ENCODE results near the gene RNF215. TPM values are rescaled to one million over a fixed set of nuclear protein-coding genes. Genes with fewer than 3 reads are reported as not detected.

RNF215 gene
- total RNA-seq, 1 experiment from 2014 or later = 18.4 TPM

DNA sequence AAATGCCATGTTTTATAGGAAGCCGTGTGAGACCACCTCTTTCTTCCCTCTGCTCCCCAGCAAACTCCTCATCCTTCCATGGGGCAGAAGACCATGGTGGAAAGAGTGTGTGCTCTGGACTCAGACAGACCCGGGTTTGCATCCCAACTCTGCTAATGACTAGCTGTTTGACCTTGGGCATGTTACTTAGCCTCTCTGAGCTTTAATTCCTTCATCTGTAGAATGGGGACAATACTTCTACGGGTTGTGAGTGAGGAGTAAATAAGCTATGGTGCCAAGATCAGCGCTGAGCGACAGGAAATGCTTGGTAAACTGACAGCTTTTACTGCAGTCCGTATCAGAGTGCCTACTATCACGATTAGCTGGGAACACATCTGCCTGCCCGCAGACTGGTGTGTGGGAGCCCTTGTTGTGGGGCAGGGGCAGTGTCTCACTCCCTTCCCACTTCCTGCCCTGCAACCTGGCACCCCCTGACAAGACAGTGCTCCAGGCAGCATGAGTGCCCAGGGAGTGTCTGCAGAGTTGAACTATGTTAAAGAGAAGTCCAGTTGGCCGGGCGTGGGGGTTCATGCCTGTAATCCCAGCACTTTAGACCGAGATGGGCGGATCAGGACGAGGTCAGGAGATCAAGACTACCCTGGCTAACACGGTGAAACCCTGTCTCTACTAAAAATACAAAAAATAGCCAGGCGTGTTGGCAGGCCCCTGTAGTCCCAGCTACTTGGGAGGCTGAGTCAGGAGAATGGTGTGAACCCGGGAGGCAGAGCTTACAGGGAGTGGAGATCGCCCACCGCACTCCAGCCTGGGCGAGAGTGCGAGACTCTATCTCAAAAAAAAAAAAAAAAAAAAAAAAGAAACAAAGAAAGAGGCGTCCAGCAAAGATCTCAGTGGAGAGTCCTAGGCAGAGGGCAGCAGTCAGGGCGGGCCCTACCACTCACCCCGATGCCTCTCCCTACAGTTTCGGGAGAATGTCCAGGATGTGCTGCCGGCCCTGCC is 11.8 kb upstream of the RNF215 start:
- peak; percentile 37 for DNase-seq (ENCODE audit: unreplicated experiment)
- no peak for TF ChIP-seq CTCF (IDR thresholded peaks at IDR 0.05; ENCODE audit: unreplicated experiment)
- intact Hi-C loops (cut with micrococcal nuclease) = no loop called here
- POLR2A ChIA-PET = interaction anchor here (0.6 to 16.9 kb wide), 6 partner anchors 10 to 278 kb away, joined by 3 to 532 read pairs (median 10); partner anchors contain the start of gene MTFP1
- peak overlapping the region; percentile 85 for H3K4me3 Mint-ChIP-seq (ENCODE audit: unreplicated experiment)
- CTCF ChIA-PET = interaction anchor here (0.9 to 3.0 kb wide), 11 partner anchors 10 to 111 kb away, joined by 3 to 26 read pairs (median 4); partner anchors contain the start of gene MTFP1
- H3K27ac Mint-ChIP-seq (ENCODE audit: low read depth, unreplicated experiment) = peak overlapping the region; percentile 92
- peaks cover 30% of the 10 kb centered on the region for H3K4me1 Mint-ChIP-seq (ENCODE audit: insufficient read depth, unreplicated experiment)
- no TSS peak for BruUV-seq (replicated peaks)
- no peaks in the 10 kb centered on the region for H3K9me3 Mint-ChIP-seq (ENCODE audit: unreplicated experiment)
- H3K27me3 Mint-ChIP-seq (ENCODE audit: insufficient read depth, unreplicated experiment) = no peaks in the 10 kb centered on the region
- peaks cover 34% of the 10 kb centered on the region for H3K36me3 Mint-ChIP-seq (ENCODE audit: insufficient read depth, unreplicated experiment)

- POLR2A ChIA-PET = interaction anchor here (0.6 to 16.9 kb wide), 18 partner anchors 8 to 637 kb away, joined by 3 to 532 read pairs (median 4); partner anchors contain the start of genes CASTOR1, CCDC157, MTFP1 and PES1
- Mint-ChIP-seq H3K27ac (ENCODE audit: low read depth, unreplicated experiment) (peak overlapping the region; percentile 70), H3K36me3 (ENCODE audit: insufficient read depth, unreplicated experiment) (peaks cover 24% of the 10 kb centered on the region), H3K9me3 (ENCODE audit: unreplicated experiment) (no peaks in the 10 kb centered on the region), H3K4me1 (ENCODE audit: insufficient read depth, unreplicated experiment) (peaks cover 29% of the 10 kb centered on the region), H3K4me3 (ENCODE audit: unreplicated experiment) (peak overlapping the region; percentile 85), H3K27me3 (ENCODE audit: insufficient read depth, unreplicated experiment) (no peaks in the 10 kb centered on the region)
- peak; percentile 27 for DNase-seq (ENCODE audit: unreplicated experiment)
- CTCF ChIA-PET = interaction anchor here (0.6 to 3.0 kb wide), 16 partner anchors 9 to 339 kb away, joined by 3 to 26 read pairs (median 4); partner anchors contain the start of gene MTFP1
- intact Hi-C loops (cut with micrococcal nuclease) = loop anchor here (1.0 kb wide), 1 partner anchor 28 kb away; no protein-coding TSS in a partner anchor
- BruUV-seq (replicated peaks) = no TSS peak
- no peak for TF ChIP-seq CTCF (IDR thresholded peaks at IDR 0.05; ENCODE audit: unreplicated experiment)
These were observed 10.7 kb upstream of the RNF215 start for GRCh38 chr22:30397656-30398635.

GRCh38 chr22:30396871-30397655 is 9.9 kb upstream of the RNF215 start, which contains the start of gene SEC14L2:
Gene SEC14L2 (plus strand): TSS chr22:30397018. CDS start chr22:30397117, 99 bp downstream.
- H3K27me3 Mint-ChIP-seq (ENCODE audit: insufficient read depth, unreplicated experiment) = no peaks in the 10 kb centered on the region
- peak within 1 kb of the TSS; percentile 85 for H3K4me3 Mint-ChIP-seq (ENCODE audit: unreplicated experiment)
- intact Hi-C loops (cut with micrococcal nuclease) = loop anchor here (1.0 kb wide), 1 partner anchor 29 kb away; no protein-coding TSS in a partner anchor
- ChIA-PET CTCF (interaction anchor here (0.6 to 3.0 kb wide), 14 partner anchors 8 to 340 kb away, joined by 3 to 26 read pairs (median 4); partner anchors contain the start of genes MTFP1 and RNF215), POLR2A (interaction anchor here (0.6 to 16.9 kb wide), 15 partner anchors 9 to 638 kb away, joined by 3 to 532 read pairs (median 4); partner anchors contain the start of genes CASTOR1, CCDC157, MTFP1 and PES1)
- peak; percentile 72 for DNase-seq (ENCODE audit: unreplicated experiment)
- peaks cover 17% of the 10 kb centered on the region for H3K36me3 Mint-ChIP-seq (ENCODE audit: insufficient read depth, unreplicated experiment)
- BruUV-seq (replicated peaks) = TSS peak; percentile 68
- no peaks in the 10 kb centered on the region for H3K9me3 Mint-ChIP-seq (ENCODE audit: unreplicated experiment)
- H3K27ac Mint-ChIP-seq (ENCODE audit: low read depth, unreplicated experiment) = peak within 1 kb of the TSS; percentile 81
- TF ChIP-seq CTCF (IDR thresholded peaks at IDR 0.05; ENCODE audit: unreplicated experiment) = no peak
- peaks cover 29% of the 10 kb centered on the region for H3K4me1 Mint-ChIP-seq (ENCODE audit: insufficient read depth, unreplicated experiment)
